GM13977 (cell line): Measurements from ENCODE around the gene CFAP74.

Experiments
- DNase-seq: peaks from one replicate; pipeline ENCODE4 v3.0.0; 2012; ENCODE audit warnings: low spot score
- CTCF ChIP-seq: IDR thresholded peaks from 2 replicates; pipeline ENCODE4 v1.5.1; 2012; ENCODE audit warnings: mild to moderate bottlenecking, control low read depth; ENCODE audit not compliant: insufficient read depth; ENCODE audit errors: extremely low read depth, missing control alignments
- in situ Hi-C: fragments of 300-500 bp; cut with MboI; formaldehyde crosslinking; loops from one replicate; pipeline ENCODE4 v1.12.0; 2022; ENCODE audit warnings: low sequenced_read_pairs, low pct_unique_long_range_greater_than_20kb, mixed read lengths, inconsistent platforms; ENCODE audit not compliant: unreplicated experiment

CFAP74 gene

GRCh38 chr1:1926346-1926811 is 77.2 kb downstream of the CFAP74 start:
- in situ Hi-C loops: no loop called here

GRCh38 chr1:1925437-1926345 is 77.9 kb downstream of the CFAP74 start:
- DNase-seq: no peak
- TF ChIP-seq CTCF: no peak
- in situ Hi-C loops: no loop called here

More at GRCh38 chr1:1926346-1926811, 77.2 kb downstream of the CFAP74 start:
- TF ChIP-seq CTCF: no peak
- no peak for DNase-seq

GRCh38 chr1:1924849-1925248 is 78.7 kb downstream of the CFAP74 start:
- no peak for TF ChIP-seq CTCF
- in situ Hi-C loops: no loop called here
- DNase-seq: no peak

GRCh38 chr1:1924386-1924785 is 79.2 kb downstream of the CFAP74 start:
- no peak for DNase-seq
- in situ Hi-C loops: no loop called here
- no peak for TF ChIP-seq CTCF

GRCh38 chr1:1922956-1923833 is 80.4 kb downstream of the CFAP74 start:
- in situ Hi-C loops: no loop called here
- no peak for DNase-seq
- no peak for TF ChIP-seq CTCF

- in situ Hi-C loops: no loop called here
- TF ChIP-seq CTCF: no peak
- no peak for DNase-seq
Measured at GRCh38 chr1:1922702-1922955, 81.0 kb downstream of the CFAP74 start.
